MCF 10A (cell line): Measurements from ENCODE around the gene PADI3. TPM values are rescaled to one million over a fixed set of nuclear protein-coding genes. Genes with fewer than 3 reads are reported as not detected.
"Not testable (repeated sequence)": the region's sequence is repeated elsewhere in the genome, so short reads cannot be mapped to it uniquely, and the experiment has no call there.

Source experiments
- BruUV-seq: library from RNA; stranded (reverse); fragments of 400-500 nt; replicated peaks from 2 replicates; lab custom pipeline; 2021; lab: Mats Ljungman, UMichigan
- CTCF ChIA-PET: fragments of 300-600 bp; sonication (Branson Sonifier 250); formaldehyde crosslinking; extraction: SDS; loops from one replicate; lab custom pipeline; 2021; ENCODE audit warnings: antibody characterized with exemption, inconsistent platforms; lab: Yijun Ruan, JAX
- POLR2A ChIA-PET: fragments of 300-600, 350-650 bp; sonication (Branson Sonifier 250); formaldehyde crosslinking; extraction: SDS; loops from one replicate; lab custom pipeline; 2020; ENCODE audit warnings: antibody characterized with exemption, inconsistent platforms; lab: Yijun Ruan, JAX
- DNase-seq: peaks from one replicate; pipeline ENCODE4 v3.0.0-alpha.2; 2018; ENCODE audit not compliant: unreplicated experiment
- H3K27ac Mint-ChIP-seq: one replicate; pipeline ENCODE4 v1.8.0; 2022; ENCODE audit warnings: mild to moderate bottlenecking, low read depth, mixed read lengths; ENCODE audit not compliant: unreplicated experiment
- H3K27me3 Mint-ChIP-seq: one replicate; pipeline ENCODE4 v1.8.0; 2022; ENCODE audit warnings: mixed read lengths; ENCODE audit not compliant: insufficient read depth, unreplicated experiment
- H3K36me3 Mint-ChIP-seq: one replicate; pipeline ENCODE4 v1.8.0; 2022; ENCODE audit warnings: mild to moderate bottlenecking, moderate library complexity, mixed read lengths; ENCODE audit not compliant: insufficient read depth, unreplicated experiment
- H3K4me1 Mint-ChIP-seq: one replicate; pipeline ENCODE4 v1.8.0; 2022; ENCODE audit warnings: mixed read lengths; ENCODE audit not compliant: insufficient read depth, unreplicated experiment
- H3K4me3 Mint-ChIP-seq: one replicate; pipeline ENCODE4 v1.8.0; 2022; ENCODE audit warnings: mild to moderate bottlenecking, moderate library complexity, mixed read lengths; ENCODE audit not compliant: unreplicated experiment
- H3K9me3 Mint-ChIP-seq: one replicate; pipeline ENCODE4 v1.8.0; 2022; ENCODE audit warnings: mixed read lengths; ENCODE audit not compliant: unreplicated experiment
- CTCF ChIP-seq: fragments of 200-600 bp; IDR thresholded peaks from one replicate; pipeline ENCODE4 v1.8.0; 2022; ENCODE audit warnings: antibody characterized with exemption, mild to moderate bottlenecking; ENCODE audit not compliant: unreplicated experiment
- intact Hi-C: fragments of 100-400 bp; cut with micrococcal nuclease; formaldehyde crosslinking; loops from 2 replicates; pipeline ENCODE4 v1.14.1; 2022
- total RNA-seq: library from RNA; stranded (reverse); gene quantifications from 2 replicates; pipeline ENCODE4 v1.2.3, GENCODE V29; 2022

Gene PADI3
- total RNA-seq, 1 experiment from 2014 or later, result 0.12 TPM

- no peak for TF ChIP-seq CTCF
- intact Hi-C loops, result no loop called here
- BruUV-seq, result no TSS peak
- ChIA-PET POLR2A (no interaction called here), CTCF (interaction anchor here (0.6 to 0.9 kb wide), 2 partner anchors 13 to 214 kb away, joined by 3 to 4 read pairs; no protein-coding TSS in a partner anchor)
- H3K9me3 Mint-ChIP-seq, result peaks cover 8% of the 10 kb centered on the region
- no peak for DNase-seq
- H3K4me1 Mint-ChIP-seq, result peaks cover 16% of the 10 kb centered on the region
- H3K36me3 Mint-ChIP-seq, result no peaks in the 10 kb centered on the region
- no peak overlapping the region for H3K27ac Mint-ChIP-seq
- no peak overlapping the region for H3K4me3 Mint-ChIP-seq
- no peaks in the 10 kb centered on the region for H3K27me3 Mint-ChIP-seq
These were observed 69.4 kb downstream of the PADI3 start for GRCh38 chr1:17318262-17318661.

GRCh38 chr1:17319561-17320350 lies 70.9 kb downstream of the PADI3 start:
- intact Hi-C loops, result no loop called here
- Mint-ChIP-seq H3K4me3 (no peak overlapping the region), H3K4me1 (peaks cover 7% of the 10 kb centered on the region), H3K27ac (no peak overlapping the region), H3K36me3 (no peaks in the 10 kb centered on the region), H3K9me3 (peaks cover 8% of the 10 kb centered on the region), H3K27me3 (no peaks in the 10 kb centered on the region)
- CTCF ChIA-PET, result interaction anchor here (0.6 kb wide), 1 partner anchor 163 kb away, joined by 5 read pairs; no protein-coding TSS in a partner anchor
- POLR2A ChIA-PET, result interaction anchor here (0.8 kb wide), 1 partner anchor 11 kb away, joined by 3 read pairs; no protein-coding TSS in a partner anchor
- no peak for TF ChIP-seq CTCF
- no TSS peak for BruUV-seq
- DNase-seq, result no peak

GRCh38 chr1:17321857-17322390 lies 73.0 kb downstream of the PADI3 start:
- H3K27ac Mint-ChIP-seq, H3K9me3 Mint-ChIP-seq, POLR2A ChIA-PET, DNase-seq, H3K36me3 Mint-ChIP-seq, H3K4me1 Mint-ChIP-seq, intact Hi-C loops, H3K27me3 Mint-ChIP-seq, H3K4me3 Mint-ChIP-seq, BruUV-seq: not testable (repeated sequence)
- CTCF ChIA-PET, result interaction anchor here (0.6 to 0.8 kb wide), 3 partner anchors 14 to 1662 kb away, joined by 3 to 4 read pairs (median 3); no protein-coding TSS in a partner anchor

GRCh38 chr1:17328855-17329254 lies 80.0 kb downstream of the PADI3 start:
- no peak overlapping the region for H3K4me3 Mint-ChIP-seq
- ChIA-PET POLR2A (no interaction called here), CTCF (no interaction called here)
- H3K27me3 Mint-ChIP-seq, result no peaks in the 10 kb centered on the region
- intact Hi-C loops, result no loop called here
- no peaks in the 10 kb centered on the region for H3K4me1 Mint-ChIP-seq
- no peak for TF ChIP-seq CTCF
- no TSS peak for BruUV-seq
- H3K36me3 Mint-ChIP-seq, result no peaks in the 10 kb centered on the region
- no peak for DNase-seq
- no peak overlapping the region for H3K27ac Mint-ChIP-seq
- no peaks in the 10 kb centered on the region for H3K9me3 Mint-ChIP-seq
